Stomach (tissue), 9 donors: ENCODE measurements around the gene TMEM132D. TPM values are rescaled to one million over a fixed set of nuclear protein-coding genes. Genes with fewer than 3 reads are reported as not detected.

Source experiments
- DNase-seq, 2 donors: peaks; one replicate each; pipeline versions ENCODE4 v3.0.0 to v3.0.0-alpha.2; 2013 to 2019
- H3K27ac ChIP-seq, 5 donors: fragments of 200-600 bp in 4 of 5; sonication (generic) in 4 of 5; one replicate each; pipeline ENCODE4 v1.5.1; 2013 to 2019; ENCODE audit warnings: mild to moderate bottlenecking in 1 of 5, moderate library complexity in 1 of 5
- H3K27me3 ChIP-seq, 3 donors: fragments of 200-600 bp; sonication (generic); one replicate each; pipeline ENCODE4 v1.5.1; 2017 to 2019; ENCODE audit warnings: mixed run types in 1 of 3
- H3K36me3 ChIP-seq, 4 donors: fragments of 200-600 bp; sonication (generic); 1 replicate in 3 of 4; 2 replicates in 1 of 4; pipeline ENCODE4 v1.5.1; 2016 to 2019
- H3K4me1 ChIP-seq, 4 donors: fragments of 200-600 bp; sonication (generic); one replicate each; pipeline ENCODE4 v1.5.1; 2016 to 2019
- H3K4me3 ChIP-seq, 4 donors: fragments of 200-600 bp; sonication (generic) in 3 of 4; one replicate each; pipeline ENCODE4 v1.5.1; 2016 to 2019; ENCODE audit warnings: mild to moderate bottlenecking in 1 of 4
- H3K9me3 ChIP-seq, 4 donors: fragments of 200-600 bp; sonication (generic); one replicate each; pipeline ENCODE4 v1.5.1; 2016 to 2019
- CTCF ChIP-seq, 7 experiments: fragments of 450-650 bp in 4 of 7; fragments of 200-600 bp in 3 of 7; sonication (generic) in 3 of 7; IDR thresholded peaks; one replicate each; pipeline ENCODE4 v1.5.1; 2016 to 2019; ENCODE audit warnings: antibody characterized with exemption in 7 of 7, control low read depth in 2 of 7, mild to moderate bottlenecking in 1 of 7
- EP300 ChIP-seq: sonication (generic); formaldehyde crosslinking; IDR thresholded peaks from one replicate; pipeline ENCODE4 v1.6.1; 2017; ENCODE audit warnings: antibody characterized with exemption
- POLR2A ChIP-seq, 4 donors: fragments of 450-650 bp; IDR thresholded peaks; one replicate each; pipeline ENCODE4 v1.6.1; 2016; ENCODE audit warnings: antibody characterized with exemption in 4 of 4, control low read depth in 2 of 4, mild to moderate bottlenecking in 1 of 4, moderate library complexity in 1 of 4
- POLR2AphosphoS5 ChIP-seq, 3 donors: sonication (generic); formaldehyde crosslinking; IDR thresholded peaks; one replicate each; pipeline ENCODE4 v1.6.1; 2016; ENCODE audit warnings: antibody characterized with exemption in 3 of 3
- WGBS, 5 donors: extraction: QIAGEN DNeasy Blood & Tissue Kit in 3 of 5; methylation state at CpG; one replicate each; pipeline versions ENCODE4 v1.1.5 to v1.1.7; 2013 to 2018; 5-methylcytosine and 5-hydroxymethylcytosine counted together
- intact Hi-C: fragments of 100-400 bp; cut with DNase I; formaldehyde crosslinking; loops from one replicate; pipeline ENCODE4 v1.15.1; 2023; ENCODE audit warnings: low total_unique reads
- polyA plus RNA-seq, 3 donors: library from polyadenylated mRNA; stranded (reverse); fragments of 200-250 nt; gene quantifications; one replicate each; pipeline ENCODE4 v1.2.3, GENCODE V29; 2013
- total RNA-seq, 5 donors: library from RNA; depleted of rRNA; stranded (reverse); fragments of >200 nt; gene quantifications; one replicate each; pipeline versions ENCODE4 v1.1.0 to v1.2.3, GENCODE V29; 2014 to 2016
- donor health status: healthy with polysubstance abuse.
- donor health status: Bipolar disorder and iron deficiency.
- donor health status: healthy.

TMEM132D gene
- total and polyA plus RNA-seq, 8 donors = 0.29 to 0.92 TPM; not detected in 6

- no peaks in the 10 kb centered on the region for H3K9me3 ChIP-seq
- 56 to 70% (median 62%) methylated on average over 2 of the region's 2 CpGs for WGBS, 5 donors
- no peak for DNase-seq
- H3K4me1 ChIP-seq = no peaks in the 10 kb centered on the region
- H3K27me3 ChIP-seq = no peaks in the 10 kb centered on the region
- no peak overlapping the region for H3K4me3 ChIP-seq
- no peak for TF ChIP-seq POLR2A (IDR thresholded peaks at IDR 0.05)
- TF ChIP-seq EP300 = no peak
- TF ChIP-seq POLR2AphosphoS5 (IDR thresholded peaks at IDR 0.05) = no peak
- TF ChIP-seq CTCF (IDR thresholded peaks at IDR 0.05) = no peak
- H3K36me3 ChIP-seq = no peaks in the 10 kb centered on the region
- intact Hi-C loops = no loop called here
- H3K27ac ChIP-seq = no peak overlapping the region
Measured at GRCh38 chr12:129494260-129494659, 409.6 kb downstream of the TMEM132D start.

- 80 to 89% (median 84%) methylated on average over 1 of the region's 1 CpG for WGBS, 5 donors
- no peak overlapping the region for H3K27ac ChIP-seq
- no peaks in the 10 kb centered on the region for H3K9me3 ChIP-seq
- intact Hi-C loops = no loop called here
- H3K27me3 ChIP-seq = no peaks in the 10 kb centered on the region
- TF ChIP-seq CTCF (IDR thresholded peaks at IDR 0.05) (no peak), POLR2AphosphoS5 (IDR thresholded peaks at IDR 0.05) (no peak)
- no peaks in the 10 kb centered on the region for H3K36me3 ChIP-seq
- H3K4me1 ChIP-seq = peaks cover 0 to 4% (median 0%) of the 10 kb centered on the region in 4 donors
- no peak for DNase-seq
- H3K4me3 ChIP-seq = no peak overlapping the region
Measured at GRCh38 chr12:129489100-129489676, 414.6 kb downstream of the TMEM132D start.

GRCh38 chr12:129486931-129487330 is 416.9 kb downstream of the TMEM132D start:
- TF ChIP-seq EP300 = no peak
- no peak for TF ChIP-seq POLR2A (IDR thresholded peaks at IDR 0.05)
- TF ChIP-seq CTCF (IDR thresholded peaks at IDR 0.05) = no peak
- no peak for TF ChIP-seq POLR2AphosphoS5 (IDR thresholded peaks at IDR 0.05)
- WGBS, 5 donors = 63 to 85% (median 72%) methylated on average over 8 of the region's 8 CpGs
- no peak for DNase-seq
- H3K27me3 ChIP-seq = no peaks in the 10 kb centered on the region
- H3K27ac ChIP-seq = no peak overlapping the region
- no peaks in the 10 kb centered on the region for H3K9me3 ChIP-seq
- H3K4me3 ChIP-seq = no peak overlapping the region
- H3K4me1 ChIP-seq = peaks cover 0 to 4% (median 0%) of the 10 kb centered on the region in 4 donors
- intact Hi-C loops = no loop called here
- no peaks in the 10 kb centered on the region for H3K36me3 ChIP-seq

GRCh38 chr12:129483111-129483893 is 420.5 kb downstream of the TMEM132D start:
- intact Hi-C loops = no loop called here

More at GRCh38 chr12:129483111-129483893, 420.5 kb downstream of the TMEM132D start:
- WGBS, 5 donors = 82 to 90% (median 86%) methylated on average over 16 of the region's 16 CpGs
- TF ChIP-seq POLR2AphosphoS5 (IDR thresholded peaks at IDR 0.05) (no peak), POLR2A (IDR thresholded peaks at IDR 0.05) (no peak), CTCF (IDR thresholded peaks at IDR 0.05) (no peak), EP300 (no peak)
- H3K9me3 ChIP-seq = no peaks in the 10 kb centered on the region
- H3K27me3 ChIP-seq = no peaks in the 10 kb centered on the region
- H3K4me1 ChIP-seq = peaks cover 0 to 4% (median 0%) of the 10 kb centered on the region in 4 donors
- H3K27ac ChIP-seq = no peak overlapping the region
- H3K4me3 ChIP-seq = no peak overlapping the region
- H3K36me3 ChIP-seq = no peaks in the 10 kb centered on the region
- no peak for DNase-seq
